K562 (cell line): Measurements from ENCODE around the gene ANTKMT. TPM values are rescaled to one million over a fixed set of nuclear protein-coding genes. Genes with fewer than 3 reads are reported as not detected.
A peak's percentile ranks its signal among the peaks of the same experiment; 100 is the strongest.

Source experiments
- BRF1 ChIP-seq: IDR thresholded peaks from 3 replicates; pipeline ENCODE4 v1.6.1; 2011; ENCODE audit warnings: borderline replicate concordance, mild to moderate bottlenecking; ENCODE audit not compliant: insufficient read length; ENCODE audit errors: extremely low read depth
- CBFB ChIP-seq: sonication (generic); formaldehyde crosslinking; IDR thresholded peaks from 2 replicates; pipeline ENCODE4 v1.4.0; 2020; ENCODE audit warnings: mild to moderate bottlenecking, missing genetic modification reagents
- CHD4 ChIP-seq: fragments of 200-600 bp; sonication (generic); IDR thresholded peaks from 3 replicates; pipeline ENCODE4 v1.6.1; 2012; ENCODE audit warnings: low read depth, mild to moderate bottlenecking, mixed read lengths, low read length, inconsistent platforms; ENCODE audit not compliant: insufficient read depth, insufficient replicate concordance, poor library complexity, severe bottlenecking
- GABPA ChIP-seq: fragments of 200-800 bp; sonication (Bioruptor generic); conservative IDR thresholded peaks from 2 replicates; pipeline ENCODE4 v1.6.1; 2016; ENCODE audit warnings: low read depth, missing genetic modification characterization, missing compliant biosample characterization
- HDAC8 ChIP-seq: fragments of 450-650 bp; IDR thresholded peaks from 2 replicates; pipeline ENCODE4 v1.6.1; 2016; ENCODE audit warnings: mild to moderate bottlenecking, missing genetic modification characterization, moderate library complexity, missing compliant biosample characterization
- HEY1 ChIP-seq: fragments of 250-450 bp; sonication (Bioruptor Pico); IDR thresholded peaks from 2 replicates; pipeline ENCODE4 v1.5.0; 2020; ENCODE audit warnings: mild to moderate bottlenecking, moderate library complexity, borderline replicate concordance
- IFI16 ChIP-seq: fragments of 250-450 bp; sonication (Bioruptor Pico); IDR thresholded peaks from 2 replicates; pipeline ENCODE4 v2.1.2; 2022; ENCODE audit warnings: mild to moderate bottlenecking, inconsistent platforms
- KLF16 ChIP-seq: IDR thresholded peaks from 2 replicates; pipeline ENCODE4 v1.6.1; 2016; ENCODE audit warnings: antibody characterized with exemption
- MCM3 ChIP-seq: fragments of 450-650 bp; IDR thresholded peaks from 2 replicates; pipeline ENCODE4 v1.6.1; 2016
- NFIX ChIP-seq: fragments of 250-450 bp; sonication (Bioruptor Pico); IDR thresholded peaks from 2 replicates; pipeline ENCODE4 v1.4.0; 2020; ENCODE audit warnings: low read depth, mild to moderate bottlenecking, moderate library complexity
- POLR3G ChIP-seq: IDR thresholded peaks from 2 replicates; pipeline ENCODE4 v1.6.1; 2011; ENCODE audit not compliant: insufficient read length, insufficient replicate concordance; ENCODE audit errors: extremely low read depth
- PYGO2 ChIP-seq: fragments of 450-650 bp; IDR thresholded peaks from 2 replicates; pipeline ENCODE4 v1.6.1; 2016; ENCODE audit warnings: mild to moderate bottlenecking, missing genetic modification characterization, moderate library complexity, missing compliant biosample characterization
- RBBP5 ChIP-seq: fragments of 200-600 bp; sonication (generic); IDR thresholded peaks from 2 replicates; pipeline ENCODE4 v1.6.1; 2012; ENCODE audit warnings: borderline replicate concordance, mild to moderate bottlenecking, low read length, control low read depth, inconsistent platforms; ENCODE audit not compliant: insufficient read depth, poor library complexity, severe bottlenecking
- RBFOX2 ChIP-seq: fragments of 200-400 bp; formaldehyde crosslinking; IDR thresholded peaks from 2 replicates; pipeline ENCODE4 v1.6.1; 2017; ENCODE audit warnings: low read depth, mild to moderate bottlenecking, low read length, moderate library complexity
- RBM22 ChIP-seq: fragments of 200-400 bp; formaldehyde crosslinking; IDR thresholded peaks from 2 replicates; pipeline ENCODE4 v1.6.1; 2018; ENCODE audit warnings: low read length, low read depth; ENCODE audit not compliant: poor library complexity, severe bottlenecking
- SRSF1 ChIP-seq: fragments of 200-400 bp; formaldehyde crosslinking; IDR thresholded peaks from 2 replicates; pipeline ENCODE4 v1.6.1; 2017; ENCODE audit warnings: mild to moderate bottlenecking, low read depth, low read length, moderate library complexity
- SUPT5H ChIP-seq: fragments of 450-650 bp; IDR thresholded peaks from 2 replicates; pipeline ENCODE4 v1.6.1; 2016
- TEAD2 ChIP-seq: fragments of 450-650 bp; IDR thresholded peaks from 2 replicates; pipeline ENCODE4 v1.6.1; 2016; ENCODE audit warnings: missing genetic modification characterization, control low read depth, missing compliant biosample characterization
- ZNF707 ChIP-seq: fragments of 250-450 bp; sonication (Bioruptor Pico); conservative IDR thresholded peaks from 2 replicates; pipeline ENCODE4 v1.8.0; 2022; ENCODE audit warnings: inconsistent platforms, mild to moderate bottlenecking, moderate library complexity
- ZNF830 ChIP-seq: fragments of 250-450 bp; sonication (Bioruptor Pico); IDR thresholded peaks from 2 replicates; pipeline ENCODE4 v1.5.0; 2021; ENCODE audit warnings: mild to moderate bottlenecking
- polyA plus RNA-seq, 8 experiments: library from polyadenylated mRNA; depleted of rRNA in 4 of 8; stranded (reverse) in 5 of 8; unstranded in 3 of 8; fragments of >200 nt; fragmentation: Nextera tagmentation in 2 of 8; fragmentation: Illumina TruSeq in 1 of 8; extraction: Ambion mirVana in 2 of 8; extraction: Trizol in 1 of 8; gene quantifications; 2 replicates each; pipeline versions ENCODE4 v1.2.1 to v1.2.3, GENCODE V29; 2011 to 2014; ENCODE audit warnings: inconsistent platforms in 1 of 8, missing spikeins in 1 of 8
- total RNA-seq, 7 experiments: library from RNA; depleted of rRNA in 6 of 7; stranded (reverse); fragments of >200 nt in 6 of 7; fragmentation: Illumina TruSeq in 2 of 7; extraction: Trizol in 2 of 7; gene quantifications; 2 replicates each; pipeline versions ENCODE4 v1.2.1 to v1.2.3, GENCODE V29; 2011 to 2021; ENCODE audit warnings: low replicate concordance in 1 of 7
- TF ChIP-seq, protein P1 (sequence below): sonication (generic); formaldehyde crosslinking; IDR thresholded peaks from 2 replicates; pipeline ENCODE4 v1.9.0; 2022; ENCODE audit warnings: mild to moderate bottlenecking, missing genetic modification reagents
- TF ChIP-seq, protein P2 (sequence below): sonication (generic); formaldehyde crosslinking; IDR thresholded peaks from 2 replicates; pipeline ENCODE4 v1.9.0; 2022; ENCODE audit warnings: mild to moderate bottlenecking, missing genetic modification reagents
- TF ChIP-seq, protein P3 (sequence below): fragments of 450-650 bp; IDR thresholded peaks from 2 replicates; pipeline ENCODE4 v1.6.1; 2016; ENCODE audit warnings: missing biosample characterization, missing genetic modification characterization
- TF ChIP-seq, protein P4 (sequence below): fragments of 450-650 bp; formaldehyde crosslinking; IDR thresholded peaks from 2 replicates; pipeline ENCODE4 v1.4.0; 2020; ENCODE audit warnings: mild to moderate bottlenecking, mixed read lengths

Gene ANTKMT
- total and polyA plus RNA-seq, 9 of the 15 experiments (the other 6 are each of a cell fraction or from before 2014, with no cell fraction given) = 0.58 to 217 (median 19.1) TPM

GRCh38 chr16:729768-730665, 9.1 kb downstream of the ANTKMT start (continued):
- TF ChIP-seq, protein P1, sequence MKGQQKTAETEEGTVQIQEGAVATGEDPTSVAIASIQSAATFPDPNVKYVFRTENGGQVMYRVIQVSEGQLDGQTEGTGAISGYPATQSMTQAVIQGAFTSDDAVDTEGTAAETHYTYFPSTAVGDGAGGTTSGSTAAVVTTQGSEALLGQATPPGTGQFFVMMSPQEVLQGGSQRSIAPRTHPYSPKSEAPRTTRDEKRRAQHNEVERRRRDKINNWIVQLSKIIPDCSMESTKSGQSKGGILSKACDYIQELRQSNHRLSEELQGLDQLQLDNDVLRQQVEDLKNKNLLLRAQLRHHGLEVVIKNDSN (CRISPR knock-in tag) = no peak
- 0 out of 2 replicates have a peak, but pooled peaks have one; percentile 3 for TF ChIP-seq SRSF1
- no peak for TF ChIP-seq CBFB (CRISPR knock-in tag)
- no peak for TF ChIP-seq RBBP5
- no peak for TF ChIP-seq HDAC8
- TF ChIP-seq, protein P2, sequence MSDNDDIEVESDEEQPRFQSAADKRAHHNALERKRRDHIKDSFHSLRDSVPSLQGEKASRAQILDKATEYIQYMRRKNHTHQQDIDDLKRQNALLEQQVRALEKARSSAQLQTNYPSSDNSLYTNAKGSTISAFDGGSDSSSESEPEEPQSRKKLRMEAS = no peak
- no peak for TF ChIP-seq PYGO2 (tag)
- TF ChIP-seq ZNF830 = no peak
- no peak for TF ChIP-seq KLF16
- no peak for TF ChIP-seq TEAD2 (tag)
- TF ChIP-seq RBFOX2 = peak; percentile 41
- TF ChIP-seq, protein P3, sequence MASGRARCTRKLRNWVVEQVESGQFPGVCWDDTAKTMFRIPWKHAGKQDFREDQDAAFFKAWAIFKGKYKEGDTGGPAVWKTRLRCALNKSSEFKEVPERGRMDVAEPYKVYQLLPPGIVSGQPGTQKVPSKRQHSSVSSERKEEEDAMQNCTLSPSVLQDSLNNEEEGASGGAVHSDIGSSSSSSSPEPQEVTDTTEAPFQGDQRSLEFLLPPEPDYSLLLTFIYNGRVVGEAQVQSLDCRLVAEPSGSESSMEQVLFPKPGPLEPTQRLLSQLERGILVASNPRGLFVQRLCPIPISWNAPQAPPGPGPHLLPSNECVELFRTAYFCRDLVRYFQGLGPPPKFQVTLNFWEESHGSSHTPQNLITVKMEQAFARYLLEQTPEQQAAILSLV = no peak
- no peak for TF ChIP-seq CHD4
- no peak for TF ChIP-seq IFI16 (CRISPR knock-in tag)
- TF ChIP-seq RBM22 = peak; percentile 57
- TF ChIP-seq GABPA (tag) = no peak
- TF ChIP-seq, protein P4, sequence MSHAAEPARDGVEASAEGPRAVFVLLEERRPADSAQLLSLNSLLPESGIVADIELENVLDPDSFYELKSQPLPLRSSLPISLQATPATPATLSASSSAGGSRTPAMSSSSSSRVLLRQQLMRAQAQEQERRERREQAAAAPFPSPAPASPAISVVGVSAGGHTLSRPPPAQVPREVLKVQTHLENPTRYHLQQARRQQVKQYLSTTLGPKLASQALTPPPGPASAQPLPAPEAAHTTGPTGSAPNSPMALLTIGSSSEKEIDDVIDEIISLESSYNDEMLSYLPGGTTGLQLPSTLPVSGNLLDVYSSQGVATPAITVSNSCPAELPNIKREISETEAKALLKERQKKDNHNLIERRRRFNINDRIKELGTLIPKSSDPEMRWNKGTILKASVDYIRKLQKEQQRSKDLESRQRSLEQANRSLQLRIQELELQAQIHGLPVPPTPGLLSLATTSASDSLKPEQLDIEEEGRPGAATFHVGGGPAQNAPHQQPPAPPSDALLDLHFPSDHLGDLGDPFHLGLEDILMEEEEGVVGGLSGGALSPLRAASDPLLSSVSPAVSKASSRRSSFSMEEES = no peak
- TF ChIP-seq NFIX (CRISPR knock-in tag) = no peak
- no peak for TF ChIP-seq MCM3
- TF ChIP-seq ZNF707 (CRISPR knock-in tag) = no peak
- no peak for TF ChIP-seq POLR3G
- no peak for TF ChIP-seq HEY1
- peak; percentile 47; the same call in 1 of the 2 replicates for TF ChIP-seq SUPT5H
- TF ChIP-seq BRF1 = no peak
